NOMO-1 (cell line): ENCODE measurements around the gene PPP1R12C.
"Not testable (repeated sequence)": the region's sequence is repeated elsewhere in the genome, so short reads cannot be mapped to it uniquely, and the experiment has no call there.

ENCODE experiments used
- DNase-seq, 2 experiments: peaks; one replicate each; lab custom pipeline; 2025; ENCODE audit not compliant: unreplicated experiment in 2 of 2; lab: John Stamatoyannopoulos, UW

PPP1R12C gene

GRCh38 chr19:55079400-55080038 is 37.9 kb downstream of the PPP1R12C start:
- DNase-seq = no peak

- DNase-seq = no peak
Measured at GRCh38 chr19:55078996-55079395, 38.4 kb downstream of the PPP1R12C start.

- no peak for DNase-seq
Measured at GRCh38 chr19:55077106-55077505, 40.3 kb downstream of the PPP1R12C start.

GRCh38 chr19:55076321-55076720 is 41.1 kb downstream of the PPP1R12C start:
- DNase-seq = no peak

- peak; percentile 19 to 42 for DNase-seq
Measured at GRCh38 chr19:55075371-55075998, 42.0 kb downstream of the PPP1R12C start, which contains the start of gene EPS8L1. Gene EPS8L1, plus strand, starts transcription at chr19:55075869. Its CDS starts 576 bp downstream, at chr19:55076445.

GRCh38 chr19:55071913-55072312 is 45.5 kb downstream of the PPP1R12C start:
- no peak for DNase-seq

- peak in 1 of 2 experiments; percentile 4 for DNase-seq
Measured at GRCh38 chr19:55071129-55071502, 46.3 kb downstream of the PPP1R12C start.

- DNase-seq = no peak
Measured at GRCh38 chr19:55070466-55071128, 46.8 kb downstream of the PPP1R12C start.

- no peak for DNase-seq
Measured at GRCh38 chr19:55069865-55070197, 47.6 kb downstream of the PPP1R12C start.

- peak in 1 of 2 experiments; percentile 5 for DNase-seq
Measured at GRCh38 chr19:55068950-55069864, 48.2 kb downstream of the PPP1R12C start.

- no peak for DNase-seq
Measured at GRCh38 chr19:55067869-55068268, 49.6 kb downstream of the PPP1R12C start.

GRCh38 chr19:55066107-55066709 is 51.2 kb downstream of the PPP1R12C start:
- no peak for DNase-seq

GRCh38 chr19:55065516-55065915 is 51.9 kb downstream of the PPP1R12C start:
- not testable (repeated sequence) for DNase-seq

- no peak for DNase-seq
Measured at GRCh38 chr19:55063492-55063843, 54.0 kb downstream of the PPP1R12C start.

GRCh38 chr19:55062735-55063491 is 54.5 kb downstream of the PPP1R12C start, which contains the start of gene RDH13:
Gene RDH13, minus strand, starts transcription at chr19:55063148. Its CDS starts 116 bp downstream, at chr19:55063032.
- DNase-seq = peak; percentile 88 to 90

- DNase-seq = not testable (repeated sequence)
Measured at GRCh38 chr19:55060287-55060686, 57.1 kb downstream of the PPP1R12C start.

- DNase-seq = no peak
Measured at GRCh38 chr19:55058781-55059610, 58.4 kb downstream of the PPP1R12C start.

GRCh38 chr19:55056827-55057226 is 60.6 kb downstream of the PPP1R12C start:
- DNase-seq = no peak

GRCh38 chr19:55053735-55054134 is 63.7 kb downstream of the PPP1R12C start:
- no peak for DNase-seq
